Loucy (cell line): Measurements from ENCODE around the gene CNTN4.

ENCODE experiments used
- CTCF ChIP-seq: fragments of 200-600 bp; sonication (generic); conservative IDR thresholded peaks from 2 replicates; pipeline ENCODE4 v1.5.1; 2014; ENCODE audit warnings: mild to moderate bottlenecking, antibody characterized with exemption, low read length
- EZH2phosphoT487 ChIP-seq: fragments of 200-600 bp; IDR thresholded peaks from 2 replicates; pipeline ENCODE4 v1.6.1; 2018; ENCODE audit warnings: antibody characterized with exemption, mild to moderate bottlenecking, moderate library complexity, borderline replicate concordance

DNA sequence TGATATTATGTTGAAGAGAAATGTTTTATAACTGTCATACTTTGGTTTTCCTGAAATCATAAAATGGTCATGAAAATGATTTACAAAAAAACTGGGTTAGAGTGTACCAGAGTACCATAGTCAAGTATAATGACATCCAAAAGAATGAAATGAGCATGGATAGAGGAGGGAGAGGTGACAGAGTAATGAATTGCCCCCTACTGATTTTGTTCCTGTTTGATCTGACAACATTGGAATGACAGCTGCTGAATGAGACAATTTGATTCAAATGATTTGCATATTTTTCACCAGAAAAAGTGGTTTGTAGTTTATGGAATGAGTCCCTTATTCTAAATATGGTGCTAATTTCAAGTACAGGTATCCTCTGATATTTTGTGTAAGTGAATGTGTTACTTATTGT, 271.7 kb downstream of the CNTN4 start:
- TF ChIP-seq CTCF (no peak), EZH2phosphoT487 (no peak)
